AG04449 (cell line): Measurements from ENCODE around the gene ZBTB12.
"Not testable (repeated sequence)": the region's sequence is repeated elsewhere in the genome, so short reads cannot be mapped to it uniquely, and the experiment has no call there.

Source experiments
- CTCF ChIA-PET: fragments of 350-600 bp; formaldehyde crosslinking; extraction: SDS; loops from one replicate; lab custom pipeline; 2021; ENCODE audit warnings: antibody characterized with exemption; lab: Yijun Ruan, JAX
- POLR2A ChIA-PET: fragments of 400-600, 350-600 bp; formaldehyde crosslinking; extraction: SDS; loops from one replicate; lab custom pipeline; 2020; ENCODE audit warnings: antibody characterized with exemption, inconsistent platforms; lab: Yijun Ruan, JAX
- DNase-seq: peaks from one replicate; pipeline ENCODE4 v3.0.0-alpha.2; 2010; ENCODE audit warnings: low read depth, low spot score
- H3K4me3 ChIP-seq: 2 replicates; pipeline ENCODE4 v1.5.1; 2011; ENCODE audit warnings: low read depth, mild to moderate bottlenecking, control low read depth, low read length
- TF ChIP-seq, protein P1 (sequence below): IDR thresholded peaks from one replicate; pipeline ENCODE4 v1.5.1; 2011; ENCODE audit warnings: mild to moderate bottlenecking, moderate library complexity, low read length, control low read depth, inconsistent platforms; ENCODE audit not compliant: insufficient read depth; ENCODE audit errors: missing control alignments

ZBTB12 gene

DNA sequence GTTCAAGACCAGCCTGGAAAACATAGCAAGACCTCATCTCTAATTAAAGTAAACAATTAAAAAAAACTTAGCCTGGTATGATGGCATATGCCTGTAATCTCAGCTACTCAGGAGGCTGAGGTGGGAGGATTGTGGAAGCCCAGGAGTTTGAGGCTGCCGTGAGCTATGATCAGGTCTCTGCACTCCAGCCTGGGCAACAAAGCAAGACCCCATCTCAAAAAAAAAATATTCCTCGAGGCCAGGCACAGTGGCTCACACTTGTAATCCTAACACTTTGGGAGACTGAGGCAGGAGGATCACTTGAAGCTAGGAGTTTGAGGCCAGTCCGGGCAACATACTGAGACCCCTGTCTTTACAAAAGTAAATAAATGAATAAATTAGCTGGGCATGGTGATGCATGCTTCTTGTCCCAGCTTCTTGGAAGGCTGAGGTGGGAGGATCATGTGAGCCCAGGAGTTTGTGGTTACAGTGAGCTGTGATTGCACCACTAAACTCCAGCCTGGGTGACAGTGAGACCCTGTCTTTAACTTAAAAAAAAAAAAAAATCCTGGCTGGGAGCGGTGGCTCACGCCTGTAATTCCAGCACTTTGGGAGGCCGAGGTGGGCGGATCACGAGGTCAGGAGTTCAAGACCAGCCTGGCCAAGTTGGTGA, 16.3 kb upstream of the ZBTB12 start:
- POLR2A ChIA-PET = interaction anchor here (0.6 kb wide), 1 partner anchor 33 kb away, joined by 4 read pairs; no protein-coding TSS in a partner anchor
- H3K4me3 ChIP-seq = no peak overlapping the region
- no peak for DNase-seq
- CTCF ChIA-PET = interaction anchor here (1.0 to 1.8 kb wide), 4 partner anchors 13 to 39 kb away, joined by 3 to 10 read pairs (median 4); partner anchors contain the start of gene CFB
- TF ChIP-seq, protein P1, sequence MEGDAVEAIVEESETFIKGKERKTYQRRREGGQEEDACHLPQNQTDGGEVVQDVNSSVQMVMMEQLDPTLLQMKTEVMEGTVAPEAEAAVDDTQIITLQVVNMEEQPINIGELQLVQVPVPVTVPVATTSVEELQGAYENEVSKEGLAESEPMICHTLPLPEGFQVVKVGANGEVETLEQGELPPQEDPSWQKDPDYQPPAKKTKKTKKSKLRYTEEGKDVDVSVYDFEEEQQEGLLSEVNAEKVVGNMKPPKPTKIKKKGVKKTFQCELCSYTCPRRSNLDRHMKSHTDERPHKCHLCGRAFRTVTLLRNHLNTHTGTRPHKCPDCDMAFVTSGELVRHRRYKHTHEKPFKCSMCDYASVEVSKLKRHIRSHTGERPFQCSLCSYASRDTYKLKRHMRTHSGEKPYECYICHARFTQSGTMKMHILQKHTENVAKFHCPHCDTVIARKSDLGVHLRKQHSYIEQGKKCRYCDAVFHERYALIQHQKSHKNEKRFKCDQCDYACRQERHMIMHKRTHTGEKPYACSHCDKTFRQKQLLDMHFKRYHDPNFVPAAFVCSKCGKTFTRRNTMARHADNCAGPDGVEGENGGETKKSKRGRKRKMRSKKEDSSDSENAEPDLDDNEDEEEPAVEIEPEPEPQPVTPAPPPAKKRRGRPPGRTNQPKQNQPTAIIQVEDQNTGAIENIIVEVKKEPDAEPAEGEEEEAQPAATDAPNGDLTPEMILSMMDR = no peak

DNA sequence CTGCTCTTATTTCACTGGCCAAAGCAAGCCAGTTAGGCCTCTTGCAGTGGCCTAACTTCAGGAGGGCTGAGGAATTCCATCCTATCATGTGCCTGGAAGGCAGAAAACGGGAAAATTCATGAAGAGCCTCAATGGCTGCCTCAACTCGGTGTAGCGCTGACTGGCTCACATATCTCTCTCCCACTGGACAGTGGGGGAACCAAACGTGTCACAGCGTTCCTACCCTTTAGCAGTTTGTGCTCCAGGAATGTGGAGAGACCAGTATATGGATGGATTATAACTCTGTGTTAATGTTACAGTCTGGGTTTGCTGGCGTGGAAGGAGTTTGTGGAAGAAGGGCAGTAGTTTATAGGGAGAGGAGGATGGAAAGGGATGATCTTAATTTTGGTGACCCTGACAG, 13.9 kb upstream of the ZBTB12 start:
- H3K4me3 ChIP-seq = no peak overlapping the region
- ChIA-PET CTCF (interaction anchor here (1.2 kb wide), 1 partner anchor 36 kb away, joined by 4 read pairs; no protein-coding TSS in a partner anchor), POLR2A (no interaction called here)
- TF ChIP-seq, protein P1 = no peak
- DNase-seq = no peak

DNA sequence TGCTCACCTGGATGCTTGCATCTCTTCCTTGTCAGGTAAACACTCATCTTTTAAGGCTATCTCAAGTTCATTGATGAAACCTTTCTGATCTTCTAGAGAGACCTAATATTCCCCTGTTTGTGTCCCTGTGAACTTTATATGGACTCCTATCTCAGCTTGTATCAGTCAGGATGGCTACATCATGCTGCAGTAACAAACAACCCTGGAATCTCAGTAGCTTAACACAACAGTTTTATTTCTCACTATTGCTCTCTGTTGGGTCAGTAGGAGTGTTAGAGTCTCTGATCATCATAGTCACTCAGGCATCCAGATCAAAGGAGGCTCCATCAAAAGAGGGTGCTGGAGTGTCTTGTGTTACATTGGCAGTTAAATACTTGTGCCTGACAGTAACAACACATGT, 13.5 kb upstream of the ZBTB12 start:
- TF ChIP-seq, protein P1 = no peak
- CTCF ChIA-PET = interaction anchor here (1.2 kb wide), 1 partner anchor 37 kb away, joined by 4 read pairs; no protein-coding TSS in a partner anchor
- POLR2A ChIA-PET = no interaction called here
- H3K4me3 ChIP-seq = no peak overlapping the region
- no peak for DNase-seq

GRCh38 chr6:31911826-31912585, 10.1 kb upstream of the ZBTB12 start:
- ChIA-PET POLR2A (no interaction called here), CTCF (interaction anchor here (1.4 kb wide), 1 partner anchor 40 kb away, joined by 5 read pairs; no protein-coding TSS in a partner anchor)
- no peak for DNase-seq
- no peak overlapping the region for H3K4me3 ChIP-seq
- TF ChIP-seq, protein P1 = no peak

DNA sequence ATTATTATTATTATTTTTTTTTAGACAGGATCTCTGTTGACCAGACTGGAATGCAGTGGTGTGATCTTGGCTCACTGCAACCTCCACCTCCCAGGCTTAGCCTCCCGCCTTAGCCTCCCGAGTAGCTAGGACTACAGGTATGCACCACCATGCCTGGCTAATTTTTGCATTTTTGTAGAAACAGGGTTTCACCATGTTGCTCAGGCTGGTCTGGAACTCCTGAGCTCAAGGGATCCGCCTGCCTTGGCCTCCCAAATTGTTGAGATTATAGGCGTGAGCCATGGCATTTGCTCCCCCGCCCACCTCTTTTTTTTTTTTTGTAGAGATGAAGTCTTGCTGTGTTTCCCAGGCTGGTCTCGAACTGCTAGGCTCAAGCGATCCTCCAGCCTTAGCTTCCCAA, 7.4 kb upstream of the ZBTB12 start:
- not testable (repeated sequence) for DNase-seq, H3K4me3 ChIP-seq
- ChIA-PET CTCF (interaction anchor here (1.2 to 2.4 kb wide), 2 partner anchors 20 to 43 kb away, joined by 5 to 18 read pairs; no protein-coding TSS in a partner anchor), POLR2A (interaction anchor here (0.6 kb wide), 1 partner anchor 12 kb away, joined by 3 read pairs; the partner anchor contains the start of gene EHMT2)

- TF ChIP-seq, protein P1 = no peak
- ChIA-PET POLR2A (no interaction called here), CTCF (interaction anchor here (1.2 to 2.4 kb wide), 2 partner anchors 20 to 43 kb away, joined by 5 to 18 read pairs; no protein-coding TSS in a partner anchor)
- H3K4me3 ChIP-seq = no peak overlapping the region
- no peak for DNase-seq
Measured at GRCh38 chr6:31908791-31909190, 6.9 kb upstream of the ZBTB12 start.

DNA sequence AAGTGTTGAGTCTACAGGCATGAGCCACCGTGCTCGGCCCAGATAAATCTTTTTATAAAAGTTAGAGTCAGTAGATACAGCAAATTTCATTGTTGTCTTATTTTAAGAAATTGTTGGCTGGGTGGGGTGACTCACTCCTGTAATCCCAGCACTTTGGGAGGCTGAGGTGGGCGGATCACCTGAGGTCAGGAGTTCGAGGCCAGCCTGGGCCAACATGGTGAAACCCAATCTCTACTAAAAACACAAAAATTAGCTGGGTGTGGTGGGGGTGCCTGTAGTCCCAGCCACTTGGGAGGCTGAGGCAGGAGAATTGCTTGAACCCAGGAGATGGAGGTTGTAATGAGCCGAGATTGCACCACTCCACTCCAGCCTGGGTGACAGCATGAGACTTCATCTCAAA, 6.4 kb upstream of the ZBTB12 start:
- H3K4me3 ChIP-seq, POLR2A ChIA-PET, DNase-seq: not testable (repeated sequence)
- CTCF ChIA-PET = interaction anchor here (1.0 to 1.4 kb wide), 2 partner anchors 19 to 205 kb away, joined by 3 to 4 read pairs; no protein-coding TSS in a partner anchor
